B cell (primary cell): Measurements from ENCODE around the gene OXSM. TPM values are rescaled to one million over a fixed set of nuclear protein-coding genes. Genes with fewer than 3 reads are reported as not detected.

ENCODE experiments used
- ATAC-seq: fragments of 200-7000 bp; cut with Tn5 transposase; one replicate; pipeline ENCODE4 v1.10.0; 2021; ENCODE audit warnings: low read depth, mild to moderate bottlenecking, moderate number of reproducible peaks, moderate library complexity
- CTCF ChIA-PET: fragments of 350-600 bp; sonication (Branson Sonifier 250); formaldehyde crosslinking; loops from one replicate; lab custom pipeline; 2021; ENCODE audit warnings: antibody characterized with exemption, inconsistent platforms; lab: Charles Lee
- POLR2A ChIA-PET: fragments of 350-600 bp; sonication (Branson Sonifier 250); formaldehyde crosslinking; loops from one replicate; lab custom pipeline; 2021; ENCODE audit warnings: antibody characterized with exemption; lab: Charles Lee
- DNase-seq: peaks from one replicate; pipeline ENCODE4 v3.0.0; 2013
- H2AFZ ChIP-seq: 2 replicates; pipeline ENCODE4 v1.6.1; 2012; ENCODE audit warnings: mild to moderate bottlenecking, low read depth, low read length; ENCODE audit not compliant: insufficient read depth, poor library complexity, severe bottlenecking
- H3K27ac ChIP-seq, 2 donors: 1 replicate in 1 of 2; 2 replicates in 1 of 2; pipeline ENCODE4 v1.5.1; 2012 to 2013; ENCODE audit warnings: low read length in 2 of 2, mild to moderate bottlenecking in 2 of 2, moderate library complexity in 1 of 2
- H3K27me3 ChIP-seq, 4 experiments: fragments of 200-600 bp in 1 of 4; sonication (generic) in 1 of 4; replicated peaks in 1 of 4; 1 replicate in 2 of 4; 2 replicates in 2 of 4; pipeline versions ENCODE4 v1.6.1 to v1.7.0; 2013 to 2016; ENCODE audit warnings: low read length in 3 of 4, mild to moderate bottlenecking in 2 of 4, mixed read lengths in 1 of 4, moderate library complexity in 1 of 4; ENCODE audit not compliant: insufficient read depth in 4 of 4, control insufficient read depth in 3 of 4; ENCODE audit errors: control extremely low read depth in 1 of 4
- H3K36me3 ChIP-seq, 2 experiments: replicated peaks in 1 of 2; 1 replicate in 1 of 2; 2 replicates in 1 of 2; pipeline versions ENCODE4 v1.6.1 to v1.7.1; 2013; ENCODE audit warnings: low read length in 1 of 2; ENCODE audit not compliant: insufficient read depth in 2 of 2, control insufficient read depth in 1 of 2; ENCODE audit errors: control extremely low read depth in 1 of 2, extremely low read depth in 1 of 2
- H3K4me1 ChIP-seq, 2 donors: fragments of 200-600 bp in 1 of 2; sonication (generic) in 1 of 2; 1 replicate in 1 of 2; 2 replicates in 1 of 2; pipeline versions ENCODE4 v1.5.1 to v1.6.1; 2013 to 2017; ENCODE audit warnings: low read length in 2 of 2; ENCODE audit not compliant: control insufficient read depth in 2 of 2, insufficient read depth in 2 of 2
- H3K4me2 ChIP-seq: replicated peaks from 2 replicates; pipeline ENCODE3; 2012; ENCODE audit warnings: mild to moderate bottlenecking, low read depth, low read length; ENCODE audit not compliant: poor library complexity, severe bottlenecking
- H3K4me3 ChIP-seq, 5 experiments: fragments of 200-600 bp in 1 of 5; sonication (generic) in 1 of 5; 1 replicate in 3 of 5; 2 replicates in 2 of 5; pipeline versions ENCODE4 v1.5.1 to v1.7.0; 2011 to 2016; ENCODE audit warnings: low read length in 4 of 5, mild to moderate bottlenecking in 4 of 5, low read depth in 2 of 5, control low read depth in 1 of 5, moderate library complexity in 1 of 5; ENCODE audit not compliant: insufficient read depth in 1 of 5; ENCODE audit errors: control extremely low read depth in 1 of 5, extremely low read depth in 1 of 5
- H3K79me2 ChIP-seq: fragments of 200-600 bp; sonication (generic); one replicate; pipeline ENCODE4 v1.6.0; 2016; ENCODE audit warnings: low read length; ENCODE audit not compliant: control insufficient read depth, insufficient read depth
- H3K9ac ChIP-seq: fragments of 200-600 bp; sonication (generic); 2 replicates; pipeline ENCODE4 v1.6.1; 2017; ENCODE audit warnings: mild to moderate bottlenecking, low read length, moderate library complexity
- H3K9me3 ChIP-seq, 3 donors: one replicate each; pipeline versions ENCODE4 v1.6.1 to v1.7.1; 2013; ENCODE audit warnings: low read length in 2 of 3; ENCODE audit not compliant: control insufficient read depth in 2 of 3, insufficient read depth in 1 of 3; ENCODE audit errors: control extremely low read depth in 1 of 3
- H4K20me1 ChIP-seq: 2 replicates; pipeline ENCODE4 v1.6.0; 2012; ENCODE audit warnings: mild to moderate bottlenecking, low read length; ENCODE audit not compliant: insufficient read depth, control insufficient read depth, poor library complexity, severe bottlenecking
- H3K27ac Mint-ChIP-seq: one replicate; pipeline ENCODE4 v1.8.0; 2021; ENCODE audit warnings: mixed read lengths
- H3K27me3 Mint-ChIP-seq: one replicate; pipeline ENCODE4 v1.8.0; 2021; ENCODE audit warnings: mixed read lengths
- H3K4me1 Mint-ChIP-seq: one replicate; pipeline ENCODE4 v1.8.0; 2021; ENCODE audit warnings: mixed read lengths
- H3K4me3 Mint-ChIP-seq: one replicate; pipeline ENCODE4 v1.8.0; 2021; ENCODE audit warnings: mixed read lengths
- H3K9me3 Mint-ChIP-seq: one replicate; pipeline ENCODE4 v1.8.0; 2022; ENCODE audit warnings: mixed read lengths; ENCODE audit not compliant: insufficient read depth
- EZH2 ChIP-seq: IDR thresholded peaks from 2 replicates; pipeline ENCODE4 v1.6.1; 2012; ENCODE audit warnings: borderline replicate concordance, low read depth, mild to moderate bottlenecking, moderate library complexity, low read length; ENCODE audit not compliant: insufficient read depth, poor library complexity, severe bottlenecking
- WGBS: methylation state at CpG from one replicate; pipeline ENCODE4 v1.1.5; 2013; ENCODE audit warnings: missing lambda C conversion rate; ENCODE audit not compliant: insufficient coverage; 5-methylcytosine and 5-hydroxymethylcytosine counted together
- intact Hi-C: fragments of 100-400 bp; cut with micrococcal nuclease; formaldehyde crosslinking; loops from one replicate; pipeline ENCODE4 v1.10.0; 2022
- polyA plus RNA-seq: library from polyadenylated mRNA; depleted of rRNA; stranded (reverse); fragments of >200 nt; gene quantifications from 2 replicates; pipeline ENCODE4 v1.2.3, GENCODE V29; 2012
- total RNA-seq, 2 donors: library from RNA; stranded (reverse); fragments of 120-200 nt in 1 of 2; gene quantifications; 1 replicate in 1 of 2; 2 replicates in 1 of 2; pipeline versions ENCODE4 v1.2.3 to v1.2.4, GENCODE V29; 2013 to 2022
- TF ChIP-seq, protein P1 (sequence below): fragments of 200-600 bp; IDR thresholded peaks from one replicate; pipeline ENCODE4 v1.8.0; 2022; ENCODE audit warnings: antibody characterized with exemption, mild to moderate bottlenecking

OXSM gene
- total and polyA plus RNA-seq, 2 donors (not counting 1 experiment from before 2014, with no cell fraction given): 13.7 to 18.7 TPM

DNA sequence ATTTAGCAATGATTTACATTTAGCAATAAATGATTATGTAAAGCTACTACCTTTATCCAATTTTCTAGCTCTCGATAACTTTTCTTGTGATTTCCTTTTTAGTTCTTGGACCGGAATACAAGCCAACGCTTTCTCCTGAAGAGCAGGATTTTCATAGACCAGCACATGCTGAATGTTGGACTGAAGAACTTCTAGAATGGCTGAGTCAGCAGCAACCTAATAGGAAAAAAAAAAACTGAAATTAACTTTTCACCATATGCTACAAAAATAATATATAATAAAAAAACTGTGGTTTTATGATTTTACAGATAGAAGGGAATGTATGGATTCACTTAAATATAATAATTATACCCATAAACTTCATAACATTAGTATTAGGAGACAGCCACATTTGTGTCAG is 38.8 kb upstream of the OXSM start:
- no peaks in the 10 kb centered on the region for H3K9me3 Mint-ChIP-seq
- WGBS: no CpG with 5 or more reads among the region's 3 CpGs
- POLR2A ChIA-PET: no interaction called here

DNA sequence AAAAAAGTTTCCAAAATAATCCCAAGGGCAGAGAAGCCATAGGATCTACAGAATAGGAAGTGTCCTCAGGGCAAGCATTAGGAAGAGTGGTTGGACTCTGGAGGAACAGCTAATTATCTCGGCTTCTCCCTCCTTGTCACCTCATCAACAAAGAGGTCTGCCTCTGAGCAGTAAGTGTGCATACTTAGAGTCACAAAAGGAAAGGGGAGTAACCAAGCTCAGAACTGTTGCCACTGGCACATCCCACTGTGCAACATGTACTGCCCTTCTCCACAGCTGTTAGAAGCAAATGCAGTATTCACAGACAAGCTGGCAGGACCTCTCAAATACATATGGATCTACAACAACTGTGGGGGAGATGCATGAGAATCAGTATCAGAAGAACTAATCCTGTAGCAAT is 38.2 kb upstream of the OXSM start:
- Mint-ChIP-seq H3K27me3 (no peaks in the 10 kb centered on the region), H3K4me3 (no peak overlapping the region), H3K4me1 (no peaks in the 10 kb centered on the region), H3K9me3 (no peaks in the 10 kb centered on the region), H3K27ac (no peak overlapping the region)
- ChIA-PET CTCF (no interaction called here), POLR2A (no interaction called here)
- Histone ChIP-seq H3K27me3 (no peaks in the 10 kb centered on the region), H3K4me1 (no peaks in the 10 kb centered on the region), H2AFZ (no peak overlapping the region), H3K9me3 (no peaks in the 10 kb centered on the region), H3K4me3 (no peak overlapping the region), H3K79me2 (peaks cover 24% of the 10 kb centered on the region), H3K36me3 (peaks cover 34 to 61% of the 10 kb centered on the region in 2 experiments), H3K9ac (no peak overlapping the region), H3K27ac (no peak overlapping the region), H4K20me1 (peaks cover 35% of the 10 kb centered on the region), H3K4me2 (no peak overlapping the region)
- ATAC-seq (no peak), DNase-seq (no peak)
- intact Hi-C loops: no loop called here
- TF ChIP-seq EZH2: no peak
- TF ChIP-seq, protein P1, sequence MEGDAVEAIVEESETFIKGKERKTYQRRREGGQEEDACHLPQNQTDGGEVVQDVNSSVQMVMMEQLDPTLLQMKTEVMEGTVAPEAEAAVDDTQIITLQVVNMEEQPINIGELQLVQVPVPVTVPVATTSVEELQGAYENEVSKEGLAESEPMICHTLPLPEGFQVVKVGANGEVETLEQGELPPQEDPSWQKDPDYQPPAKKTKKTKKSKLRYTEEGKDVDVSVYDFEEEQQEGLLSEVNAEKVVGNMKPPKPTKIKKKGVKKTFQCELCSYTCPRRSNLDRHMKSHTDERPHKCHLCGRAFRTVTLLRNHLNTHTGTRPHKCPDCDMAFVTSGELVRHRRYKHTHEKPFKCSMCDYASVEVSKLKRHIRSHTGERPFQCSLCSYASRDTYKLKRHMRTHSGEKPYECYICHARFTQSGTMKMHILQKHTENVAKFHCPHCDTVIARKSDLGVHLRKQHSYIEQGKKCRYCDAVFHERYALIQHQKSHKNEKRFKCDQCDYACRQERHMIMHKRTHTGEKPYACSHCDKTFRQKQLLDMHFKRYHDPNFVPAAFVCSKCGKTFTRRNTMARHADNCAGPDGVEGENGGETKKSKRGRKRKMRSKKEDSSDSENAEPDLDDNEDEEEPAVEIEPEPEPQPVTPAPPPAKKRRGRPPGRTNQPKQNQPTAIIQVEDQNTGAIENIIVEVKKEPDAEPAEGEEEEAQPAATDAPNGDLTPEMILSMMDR: no peak
- no CpG with 5 or more reads among the region's 1 CpG for WGBS

More for the DNA sequence above, 38.8 kb upstream of the OXSM start:
- peaks cover 32 to 60% of the 10 kb centered on the region in 2 experiments for H3K36me3 ChIP-seq
- no peaks in the 10 kb centered on the region for H3K4me1 ChIP-seq
- H3K9ac ChIP-seq: no peak overlapping the region
- H2AFZ ChIP-seq: no peak overlapping the region
- no peak for ATAC-seq
- CTCF ChIA-PET: no interaction called here
- peaks cover 24% of the 10 kb centered on the region for H3K79me2 ChIP-seq
- H3K4me3 Mint-ChIP-seq: no peak overlapping the region
- no peak overlapping the region for H3K4me2 ChIP-seq
- H3K9me3 ChIP-seq: no peaks in the 10 kb centered on the region
- H3K4me3 ChIP-seq: no peak overlapping the region
- no peak overlapping the region for H3K27ac Mint-ChIP-seq
- H3K4me1 Mint-ChIP-seq: no peaks in the 10 kb centered on the region
- H3K27me3 ChIP-seq: no peaks in the 10 kb centered on the region
- no peaks in the 10 kb centered on the region for H3K27me3 Mint-ChIP-seq
- no peak for DNase-seq
- intact Hi-C loops: no loop called here
- no peak for TF ChIP-seq EZH2
- TF ChIP-seq, protein P1: no peak
- peaks cover 35% of the 10 kb centered on the region for H4K20me1 ChIP-seq
- no peak overlapping the region for H3K27ac ChIP-seq
